HG02610 (cell line): ENCODE results near the gene ILF2.

Experiments
- ATAC-seq: cut with Tn5 transposase; IDR thresholded peaks from one replicate; pipeline ENCODE4 v1.9.1; 2021; ENCODE audit warnings: mild to moderate bottlenecking, moderate library complexity; ENCODE audit not compliant: unreplicated experiment

Gene ILF2

GRCh38 chr1:153628638-153629342 lies 42.0 kb downstream of the ILF2 start:
- no peak for ATAC-seq

GRCh38 chr1:153627715-153628626 lies 42.8 kb downstream of the ILF2 start, which contains the start of gene S100A1:
Gene S100A1 (plus strand): TSS chr1:153628434. CDS start chr1:153630522, 2,088 bp downstream.
- ATAC-seq: no peak

GRCh38 chr1:153626904-153627714 lies 43.7 kb downstream of the ILF2 start, which contains the start of gene S100A13:
Gene S100A13 (minus strand): TSS chr1:153627505. CDS start chr1:153626472, 1,033 bp downstream.
- ATAC-seq: no peak

GRCh38 chr1:153626477-153626903 lies 44.3 kb downstream of the ILF2 start:
- no peak for ATAC-seq

- ATAC-seq: no peak
Measured at GRCh38 chr1:153624965-153625611, 45.7 kb downstream of the ILF2 start.

GRCh38 chr1:153623101-153623500 lies 47.7 kb downstream of the ILF2 start:
- no peak for ATAC-seq

GRCh38 chr1:153619171-153619570 lies 51.6 kb downstream of the ILF2 start:
- ATAC-seq: no peak

- ATAC-seq: peak; percentile 61
Measured at GRCh38 chr1:153617663-153618062, 53.1 kb downstream of the ILF2 start.

GRCh38 chr1:153616917-153617311 lies 53.9 kb downstream of the ILF2 start:
- no peak for ATAC-seq

- ATAC-seq: no peak
Measured at GRCh38 chr1:153616144-153616916, 54.5 kb downstream of the ILF2 start, which contains the start of gene S100A14. Gene S100A14 (minus strand): TSS chr1:153616325. CDS start chr1:153615858, 467 bp downstream.

GRCh38 chr1:153615406-153615805 lies 55.4 kb downstream of the ILF2 start:
- no peak for ATAC-seq

- ATAC-seq: no peak
Measured at GRCh38 chr1:153614906-153615305, 55.9 kb downstream of the ILF2 start.

- ATAC-seq: no peak
Measured at GRCh38 chr1:153614189-153614900, 56.4 kb downstream of the ILF2 start.

GRCh38 chr1:153613406-153613805 lies 57.4 kb downstream of the ILF2 start:
- ATAC-seq: no peak

GRCh38 chr1:153612755-153613331 lies 58.0 kb downstream of the ILF2 start, which contains the start of gene S100A16:
Gene S100A16 (minus strand): TSS chr1:153613137. CDS start chr1:153608151, 4,986 bp downstream.
- no peak for ATAC-seq

- no peak for ATAC-seq
Measured at GRCh38 chr1:153612111-153612754, 58.6 kb downstream of the ILF2 start.
